ENCODE data around the gene SLC24A4. TPM values are rescaled to one million over a fixed set of nuclear protein-coding genes. Genes with fewer than 3 reads are reported as not detected.

Gene SLC24A4
- total and polyA plus RNA-seq, 2 donors (not counting 3 experiments of a cell fraction or from before 2014, with no cell fraction given), result 0.07 to 0.08 TPM

GRCh38 chr14:92273166-92273565, 49.8 kb upstream of the SLC24A4 start:
- no peak for DNase-seq (ENCODE audit: low read depth, low spot score)
- intact Hi-C loops (cut with micrococcal nuclease) (no loop called here), dilution Hi-C loops (cut with MboI; ENCODE audit: extremely low pct_ligation_motif_present, low sequenced_read_pairs) (no loop called here)
- ChIA-PET POLR2A (no interaction called here), CTCF (no interaction called here)
- no peaks in the 10 kb centered on the region for H3K4me1 ChIP-seq (ENCODE audit: control insufficient read depth, extremely low read depth, insufficient read depth, low read length)
- H3K27me3 ChIP-seq (ENCODE audit: control insufficient read depth in 2 of 2, insufficient read depth in 2 of 2, low read length in 2 of 2), result no peaks in the 10 kb centered on the region
- no peak overlapping the region for H3K9ac ChIP-seq (replicated peaks; ENCODE audit: extremely low read depth, insufficient read depth, low read length)
- no peak for FAIRE-seq
- H3K4me2 ChIP-seq (ENCODE audit: insufficient read depth, low read length), result no peak overlapping the region
- TF ChIP-seq GATA2 (IDR thresholded peaks at IDR 0.05; ENCODE audit: insufficient read depth, insufficient read length, low read depth, low read length), result no peak
- no peak for TF ChIP-seq POLR2AphosphoS5 (IDR thresholded peaks at IDR 0.05; ENCODE audit: insufficient read depth, low read depth, low read length)
- TF ChIP-seq MYC (IDR thresholded peaks at IDR 0.05; ENCODE audit: low read depth, low read length), result no peak
- no peak for TF ChIP-seq POLR2A (IDR thresholded peaks at IDR 0.05; ENCODE audit: low read depth, low read length)
- TF ChIP-seq FOS (IDR thresholded peaks at IDR 0.05; ENCODE audit: borderline replicate concordance, insufficient read depth, low read length), result no peak
- H2AFZ ChIP-seq (ENCODE audit: low read depth, low read length), result no peak overlapping the region
- no peaks in the 10 kb centered on the region for H3K9me1 ChIP-seq (replicated peaks; ENCODE audit: control insufficient read depth, extremely low read depth, insufficient read depth, low read length)
- no peak overlapping the region for H3K27ac ChIP-seq (ENCODE audit: insufficient read depth, low read depth, low read length)
- H3K4me3 ChIP-seq (replicated peaks in 1 of 3; ENCODE audit: insufficient read depth in 1 of 3, low read depth in 1 of 3, low read length in 3 of 3), result no peak overlapping the region
- H3K9me3 ChIP-seq (replicated peaks; ENCODE audit: control insufficient read depth, insufficient read depth, low read length), result no peaks in the 10 kb centered on the region
- BruUV-seq (replicated peaks), result no TSS peak
- no peaks in the 10 kb centered on the region for H3K36me3 ChIP-seq (ENCODE audit: control insufficient read depth in 2 of 2, extremely low read depth in 1 of 2, insufficient read depth in 2 of 2, low read length in 2 of 2)
- H4K20me1 ChIP-seq (replicated peaks; ENCODE audit: control insufficient read depth, extremely low read depth, insufficient read depth, low read length), result no peaks in the 10 kb centered on the region
- no peaks in the 10 kb centered on the region for H3K79me2 ChIP-seq (ENCODE audit: control insufficient read depth, insufficient read depth, low read length)

DNA sequence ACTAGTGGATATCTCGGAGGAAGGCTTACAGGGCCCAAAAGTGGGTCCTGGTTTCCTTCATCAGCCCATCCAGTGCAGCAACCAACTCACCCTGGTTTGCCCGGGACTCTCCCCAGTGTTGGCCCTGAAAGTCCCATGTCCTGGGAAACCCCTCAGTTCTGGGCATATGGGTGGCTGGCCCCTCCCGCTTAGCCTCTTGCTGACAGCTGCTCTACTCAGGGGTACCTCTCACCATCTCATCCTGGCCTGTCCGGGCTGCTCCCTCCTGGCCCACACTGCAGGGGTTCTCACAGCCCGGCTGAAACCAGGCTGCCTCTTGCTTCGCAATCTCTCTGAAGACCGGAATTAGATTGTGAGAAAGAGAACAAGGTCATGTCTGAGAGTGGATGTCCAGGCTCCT, 48.9 kb upstream of the SLC24A4 start:
- DNase-seq (ENCODE audit: low read depth, low spot score) (no peak), FAIRE-seq (no peak)
- H3K9me1 ChIP-seq (replicated peaks; ENCODE audit: control insufficient read depth, extremely low read depth, insufficient read depth, low read length), result no peaks in the 10 kb centered on the region
- CTCF ChIA-PET, result no interaction called here
- POLR2A ChIA-PET, result no interaction called here
- H2AFZ ChIP-seq (ENCODE audit: low read depth, low read length), result no peak overlapping the region
- no peaks in the 10 kb centered on the region for H3K27me3 ChIP-seq (ENCODE audit: control insufficient read depth in 2 of 2, insufficient read depth in 2 of 2, low read length in 2 of 2)
- TF ChIP-seq FOS (IDR thresholded peaks at IDR 0.05; ENCODE audit: borderline replicate concordance, insufficient read depth, low read length) (no peak), JUN (IDR thresholded peaks at IDR 0.05; ENCODE audit: borderline replicate concordance, insufficient read depth, insufficient read length, low read depth) (no peak), POLR2AphosphoS5 (IDR thresholded peaks at IDR 0.05; ENCODE audit: insufficient read depth, low read depth, low read length) (no peak), EZH2 (IDR thresholded peaks at IDR 0.05; ENCODE audit: borderline replicate concordance, low read depth, low read length, severe bottlenecking) (no peak), MAX (IDR thresholded peaks at IDR 0.05; ENCODE audit: insufficient read depth, insufficient read length) (no peak), POLR2A (IDR thresholded peaks at IDR 0.05; ENCODE audit: low read depth, low read length) (no peak), MYC (IDR thresholded peaks at IDR 0.05; ENCODE audit: low read depth, low read length) (no peak), GATA2 (IDR thresholded peaks at IDR 0.05; ENCODE audit: insufficient read depth, insufficient read length, low read depth, low read length) (no peak)
- TF ChIP-seq, protein P1, sequence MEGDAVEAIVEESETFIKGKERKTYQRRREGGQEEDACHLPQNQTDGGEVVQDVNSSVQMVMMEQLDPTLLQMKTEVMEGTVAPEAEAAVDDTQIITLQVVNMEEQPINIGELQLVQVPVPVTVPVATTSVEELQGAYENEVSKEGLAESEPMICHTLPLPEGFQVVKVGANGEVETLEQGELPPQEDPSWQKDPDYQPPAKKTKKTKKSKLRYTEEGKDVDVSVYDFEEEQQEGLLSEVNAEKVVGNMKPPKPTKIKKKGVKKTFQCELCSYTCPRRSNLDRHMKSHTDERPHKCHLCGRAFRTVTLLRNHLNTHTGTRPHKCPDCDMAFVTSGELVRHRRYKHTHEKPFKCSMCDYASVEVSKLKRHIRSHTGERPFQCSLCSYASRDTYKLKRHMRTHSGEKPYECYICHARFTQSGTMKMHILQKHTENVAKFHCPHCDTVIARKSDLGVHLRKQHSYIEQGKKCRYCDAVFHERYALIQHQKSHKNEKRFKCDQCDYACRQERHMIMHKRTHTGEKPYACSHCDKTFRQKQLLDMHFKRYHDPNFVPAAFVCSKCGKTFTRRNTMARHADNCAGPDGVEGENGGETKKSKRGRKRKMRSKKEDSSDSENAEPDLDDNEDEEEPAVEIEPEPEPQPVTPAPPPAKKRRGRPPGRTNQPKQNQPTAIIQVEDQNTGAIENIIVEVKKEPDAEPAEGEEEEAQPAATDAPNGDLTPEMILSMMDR (IDR thresholded peaks at IDR 0.05; ENCODE audit: extremely low read depth in 1 of 2, insufficient read depth in 1 of 2, low read depth in 1 of 2, low read length in 2 of 2), result no peak
- no peaks in the 10 kb centered on the region for H4K20me1 ChIP-seq (replicated peaks; ENCODE audit: control insufficient read depth, extremely low read depth, insufficient read depth, low read length)
- H3K36me3 ChIP-seq (ENCODE audit: control insufficient read depth in 2 of 2, extremely low read depth in 1 of 2, insufficient read depth in 2 of 2, low read length in 2 of 2), result no peaks in the 10 kb centered on the region
- no peaks in the 10 kb centered on the region for H3K9me3 ChIP-seq (replicated peaks; ENCODE audit: control insufficient read depth, insufficient read depth, low read length)
- H3K9ac ChIP-seq (replicated peaks; ENCODE audit: extremely low read depth, insufficient read depth, low read length), result no peak overlapping the region
- H3K4me1 ChIP-seq (ENCODE audit: control insufficient read depth, extremely low read depth, insufficient read depth, low read length), result no peaks in the 10 kb centered on the region
- no peak overlapping the region for H3K4me2 ChIP-seq (ENCODE audit: insufficient read depth, low read length)
- dilution Hi-C loops (cut with MboI; ENCODE audit: extremely low pct_ligation_motif_present, low sequenced_read_pairs), result no loop called here
- intact Hi-C loops (cut with micrococcal nuclease), result no loop called here
- H3K27ac ChIP-seq (ENCODE audit: insufficient read depth, low read depth, low read length), result no peak overlapping the region
- no peaks in the 10 kb centered on the region for H3K79me2 ChIP-seq (ENCODE audit: control insufficient read depth, insufficient read depth, low read length)
- no TSS peak for BruUV-seq (replicated peaks)
- H3K4me3 ChIP-seq (replicated peaks in 1 of 3; ENCODE audit: insufficient read depth in 1 of 3, low read depth in 1 of 3, low read length in 3 of 3), result no peak overlapping the region

All from endothelial cell of umbilical vein (primary cell).